ENCODE measurements around the gene AMOTL2. TPM values are rescaled to one million over a fixed set of nuclear protein-coding genes. Genes with fewer than 3 reads are reported as not detected.

AMOTL2 gene
- total RNA-seq, 1 experiment from 2014 or later: 15.1 TPM

GRCh38 chr3:134336587-134336986 lies 37.7 kb downstream of the AMOTL2 start:
- peak; percentile 63 for DNase-seq (ENCODE audit: low read depth)

GRCh38 chr3:134334901-134335280 lies 39.4 kb downstream of the AMOTL2 start:
- DNase-seq (ENCODE audit: low read depth): no peak

- no peak for DNase-seq (ENCODE audit: low read depth)
These were observed 39.9 kb downstream of the AMOTL2 start for GRCh38 chr3:134334231-134334900.

GRCh38 chr3:134333522-134334181 lies 40.6 kb downstream of the AMOTL2 start:
- DNase-seq (ENCODE audit: low read depth): peak; percentile 60

GRCh38 chr3:134332344-134332743 lies 41.9 kb downstream of the AMOTL2 start:
- DNase-seq (ENCODE audit: low read depth): no peak

GRCh38 chr3:134331811-134332199 lies 42.4 kb downstream of the AMOTL2 start:
- DNase-seq (ENCODE audit: low read depth): no peak

GRCh38 chr3:134330883-134331810 lies 43.1 kb downstream of the AMOTL2 start:
- peak; percentile 57 for DNase-seq (ENCODE audit: low read depth)

- no peak for DNase-seq (ENCODE audit: low read depth)
These were observed 45.4 kb downstream of the AMOTL2 start for GRCh38 chr3:134328846-134329245.

- peak; percentile 94 for DNase-seq (ENCODE audit: low read depth)
These were observed 46.1 kb downstream of the AMOTL2 start for GRCh38 chr3:134328147-134328591.

- peak; percentile 87 for DNase-seq (ENCODE audit: low read depth)
These were observed 46.7 kb downstream of the AMOTL2 start for GRCh38 chr3:134327594-134327975.

GRCh38 chr3:134326760-134327593 lies 47.3 kb downstream of the AMOTL2 start:
- DNase-seq (ENCODE audit: low read depth): peak; percentile 96

- DNase-seq (ENCODE audit: low read depth): no peak
These were observed 48.1 kb downstream of the AMOTL2 start for GRCh38 chr3:134326126-134326525.

- no peak for DNase-seq (ENCODE audit: low read depth)
These were observed 48.5 kb downstream of the AMOTL2 start for GRCh38 chr3:134325706-134326105.

- no peak for DNase-seq (ENCODE audit: low read depth)
These were observed 49.1 kb downstream of the AMOTL2 start for GRCh38 chr3:134325061-134325705.

GRCh38 chr3:134323966-134324962 lies 50.0 kb downstream of the AMOTL2 start:
- DNase-seq (ENCODE audit: low read depth): no peak

GRCh38 chr3:134322286-134322685 lies 52.0 kb downstream of the AMOTL2 start:
- DNase-seq (ENCODE audit: low read depth): no peak

GRCh38 chr3:134320749-134321148 lies 53.5 kb downstream of the AMOTL2 start:
- DNase-seq (ENCODE audit: low read depth): peak; percentile 80

- no peak for DNase-seq (ENCODE audit: low read depth)
These were observed 54.3 kb downstream of the AMOTL2 start for GRCh38 chr3:134319931-134320330.

- DNase-seq (ENCODE audit: low read depth): no peak
These were observed 56.1 kb downstream of the AMOTL2 start for GRCh38 chr3:134318166-134318565.
